ENCODE results near the gene M6PR. TPM values are rescaled to one million over a fixed set of nuclear protein-coding genes. Genes with fewer than 3 reads are reported as not detected.

The M6PR gene
- 100 to 1,000 TPM; 150 to 164 TPM for total RNA-seq

DNA sequence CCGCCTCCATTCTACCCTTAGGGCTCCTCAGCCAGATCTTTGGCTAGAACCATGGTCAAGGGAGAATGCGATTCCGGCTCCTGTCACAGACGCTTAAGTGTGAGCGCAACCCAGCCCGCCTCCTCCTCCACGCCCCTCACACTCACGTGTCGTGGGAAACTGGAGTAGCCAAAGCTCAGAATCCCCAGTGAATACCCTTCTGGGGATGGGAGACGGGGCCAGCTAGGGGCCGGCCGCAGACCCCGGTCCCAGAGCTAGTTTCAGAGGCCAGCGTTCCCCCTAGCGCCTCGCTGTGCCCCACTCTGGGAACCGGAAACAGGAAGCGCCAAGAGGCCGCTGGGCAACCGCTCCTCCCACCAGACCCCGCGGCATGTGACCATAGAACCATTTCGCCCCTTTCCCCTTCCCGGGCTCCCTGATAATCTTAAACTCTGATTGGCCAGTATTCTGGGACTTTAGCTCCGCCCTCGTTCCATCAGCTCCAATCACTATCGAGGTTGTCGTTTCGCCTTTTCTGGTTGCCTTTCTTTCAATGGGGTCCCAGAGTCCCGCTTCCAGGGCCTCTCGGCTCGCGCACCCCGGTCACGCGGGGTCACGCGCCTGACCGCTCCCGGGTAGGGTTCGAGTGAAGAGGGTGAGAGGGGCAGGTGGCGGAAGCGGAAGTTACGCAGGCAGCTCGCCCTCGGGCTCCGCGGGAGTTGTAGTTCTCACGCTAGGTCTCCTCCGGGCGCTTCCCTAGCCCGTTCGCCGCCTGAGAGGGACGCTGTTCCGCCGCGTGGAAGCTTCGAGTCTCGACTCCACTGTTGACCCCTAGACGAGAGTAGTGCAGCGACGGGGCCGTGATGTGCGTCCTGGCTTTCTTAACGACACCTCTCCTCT, at the start of gene M6PR:
M6PR (minus strand) TSS at position 304 of the 879 bp plus-strand sequence. CDS start 3,241 bp downstream, outside the sequence.
- Mint-ChIP-seq H3K36me3 (peaks cover 21% of the 10 kb centered on the region), H3K9me3 (peaks cover 9% of the 10 kb centered on the region), H3K4me1 (ENCODE audit: low read depth) (peaks cover 56% of the 10 kb centered on the region), H3K27ac (peak within 1 kb of the TSS; percentile 94), H3K27me3 (no peaks in the 10 kb centered on the region), H3K4me3 (peak within 1 kb of the TSS; percentile 99)
- intact Hi-C loops (cut with micrococcal nuclease) = loop anchor here (1.0 to 5.0 kb wide), 9 partner anchors 35 to 457 kb away; partner anchors contain the start of genes KLRG1, PHC1 and RIMKLB
- peak; percentile 96 for DNase-seq
- POLR2A ChIA-PET = interaction anchor here (0.7 to 3.5 kb wide), 13 partner anchors 9 to 809 kb away, joined by 3 to 12 read pairs (median 5); partner anchors contain the start of gene PHC1
- CTCF ChIA-PET = interaction anchor here (0.6 to 9.1 kb wide), 26 partner anchors 11 to 755 kb away, joined by 3 to 135 read pairs (median 4); partner anchors contain the start of genes KLRG1 and PHC1

DNA sequence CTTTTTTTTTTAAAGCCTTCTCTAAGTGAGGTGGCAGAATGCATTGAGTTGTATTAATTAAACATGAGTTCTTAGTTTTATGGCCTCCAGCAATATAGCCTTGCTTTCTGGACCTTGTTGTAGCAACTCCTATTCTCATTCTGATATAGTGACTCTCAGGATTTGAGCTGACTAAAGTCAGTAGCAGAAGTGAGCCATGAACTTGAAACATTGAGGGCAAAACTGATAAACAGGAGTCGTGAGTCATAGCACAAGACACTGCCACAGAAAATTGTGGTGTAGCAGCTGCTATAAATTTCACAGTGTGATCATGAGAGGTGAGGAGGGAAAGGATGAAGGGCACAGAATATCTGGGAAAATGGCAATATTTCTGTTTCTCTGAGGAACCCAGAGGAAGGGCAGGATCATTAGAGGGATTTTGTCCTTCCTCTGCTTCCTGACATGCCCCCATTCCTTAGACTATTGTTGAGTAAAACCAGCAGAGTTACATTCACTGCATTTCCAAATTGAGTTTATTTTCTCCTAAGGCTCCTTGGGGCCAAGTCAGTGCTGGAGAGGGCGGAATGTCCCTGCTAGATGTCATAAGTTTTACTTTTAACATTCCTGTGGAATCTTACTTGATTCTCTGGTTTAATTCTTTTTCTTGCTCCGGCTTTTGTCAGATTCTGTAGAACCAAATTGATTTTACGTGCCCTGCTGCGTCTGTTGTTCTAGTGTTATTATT, 47.4 kb upstream of the M6PR start:
- POLR2A ChIA-PET = interaction anchor here (0.8 to 2.3 kb wide), 5 partner anchors 9 to 50 kb away, joined by 3 to 11 read pairs (median 5); partner anchors contain the start of gene M6PR
- no peak overlapping the region for H3K4me3 Mint-ChIP-seq
- no peaks in the 10 kb centered on the region for H3K27me3 Mint-ChIP-seq
- intact Hi-C loops (cut with micrococcal nuclease) = loop anchor here (1.0 to 10.0 kb wide), 6 partner anchors 10 to 352 kb away; no protein-coding TSS in a partner anchor
- peaks cover 70% of the 10 kb centered on the region for H3K4me1 Mint-ChIP-seq (ENCODE audit: low read depth)
- H3K9me3 Mint-ChIP-seq = no peaks in the 10 kb centered on the region
- peaks cover 11% of the 10 kb centered on the region for H3K36me3 Mint-ChIP-seq
- no peak overlapping the region for H3K27ac Mint-ChIP-seq
- CTCF ChIA-PET = interaction anchor here (0.6 to 1.9 kb wide), 4 partner anchors 9 to 672 kb away, joined by 3 to 11 read pairs (median 4); partner anchors contain the start of gene M6PR
- DNase-seq = peak; percentile 58

DNA sequence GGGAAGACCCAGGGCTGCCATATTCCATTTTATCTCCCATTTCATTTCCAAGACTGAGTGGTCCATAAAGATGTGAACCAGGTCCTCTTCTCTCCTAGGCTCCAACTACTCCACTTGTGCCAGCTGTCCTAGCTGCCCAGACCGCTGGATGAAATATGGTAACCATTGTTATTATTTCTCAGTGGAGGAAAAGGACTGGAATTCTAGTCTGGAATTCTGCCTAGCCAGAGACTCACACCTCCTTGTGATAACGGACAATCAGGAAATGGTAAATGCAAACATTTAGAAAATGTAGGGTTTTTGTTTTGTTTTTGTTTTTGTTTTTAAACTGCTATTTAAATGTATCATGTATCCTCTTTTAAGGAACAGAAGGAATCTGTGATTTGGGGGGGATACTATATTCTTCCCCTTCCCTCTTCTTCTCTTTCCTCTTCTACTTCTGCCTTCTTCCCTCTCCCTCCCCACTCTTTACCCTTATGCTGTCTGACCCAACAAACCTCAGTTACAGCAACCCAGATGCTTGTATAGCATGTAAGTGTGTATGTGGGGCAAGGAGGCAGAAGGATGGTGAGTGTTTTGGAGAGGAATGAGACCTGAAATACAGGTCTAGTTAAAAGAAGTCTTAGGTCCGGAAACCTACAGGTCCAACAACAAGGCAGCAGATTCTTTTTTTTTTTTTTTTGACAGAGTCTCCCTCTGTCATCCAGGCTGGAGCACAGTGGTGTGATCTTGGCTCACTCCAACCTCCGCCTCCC, 45.8 kb upstream of the M6PR start:
- ChIA-PET POLR2A (interaction anchor here (2.3 kb wide), 1 partner anchor 15 kb away, joined by 11 read pairs; no protein-coding TSS in a partner anchor), CTCF (interaction anchor here (1.9 kb wide), 1 partner anchor 45 kb away, joined by 11 read pairs; the partner anchor contains the start of gene M6PR)
- Mint-ChIP-seq H3K27me3 (no peaks in the 10 kb centered on the region), H3K27ac (peak overlapping the region; percentile 21), H3K4me1 (ENCODE audit: low read depth) (peaks cover 62% of the 10 kb centered on the region), H3K9me3 (no peaks in the 10 kb centered on the region), H3K4me3 (no peak overlapping the region), H3K36me3 (peaks cover 9% of the 10 kb centered on the region)
- no peak for DNase-seq
- intact Hi-C loops (cut with micrococcal nuclease) = loop anchor here (10.0 kb wide), 1 partner anchor 250 kb away; no protein-coding TSS in a partner anchor

DNA sequence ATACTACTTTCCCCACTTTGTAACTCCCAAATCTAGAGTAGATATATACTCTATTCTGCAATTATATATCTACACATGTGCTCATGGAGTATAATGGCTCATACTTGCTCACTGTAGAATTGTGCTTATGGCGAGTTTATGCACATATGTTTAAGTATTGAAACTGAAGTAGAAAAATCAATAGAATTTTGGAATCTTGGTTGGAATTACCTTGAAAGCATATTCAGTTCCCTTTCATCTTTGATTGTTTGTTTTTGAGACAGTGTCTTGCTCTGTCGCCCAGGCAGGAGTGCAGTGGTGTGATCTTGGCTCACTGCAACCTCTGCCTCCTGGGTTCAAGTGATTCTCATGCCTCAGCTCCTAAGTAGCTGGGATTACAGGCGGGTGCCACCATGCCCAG, 44.4 kb upstream of the M6PR start:
- H3K4me1 Mint-ChIP-seq (ENCODE audit: low read depth) = peaks cover 65% of the 10 kb centered on the region
- no peak for DNase-seq
- intact Hi-C loops (cut with micrococcal nuclease) = loop anchor here (10.0 kb wide), 1 partner anchor 251 kb away; no protein-coding TSS in a partner anchor
- H3K4me3 Mint-ChIP-seq = peak overlapping the region; percentile 60
- peaks cover 3% of the 10 kb centered on the region for H3K36me3 Mint-ChIP-seq
- H3K27me3 Mint-ChIP-seq = no peaks in the 10 kb centered on the region
- CTCF ChIA-PET = interaction anchor here (6.9 kb wide), 1 partner anchor 43 kb away, joined by 40 read pairs; the partner anchor contains the start of gene M6PR
- peak overlapping the region; percentile 54 for H3K27ac Mint-ChIP-seq
- POLR2A ChIA-PET = interaction anchor here (2.5 kb wide), 1 partner anchor 44 kb away, joined by 8 read pairs; the partner anchor contains the start of gene M6PR
- no peaks in the 10 kb centered on the region for H3K9me3 Mint-ChIP-seq

DNA sequence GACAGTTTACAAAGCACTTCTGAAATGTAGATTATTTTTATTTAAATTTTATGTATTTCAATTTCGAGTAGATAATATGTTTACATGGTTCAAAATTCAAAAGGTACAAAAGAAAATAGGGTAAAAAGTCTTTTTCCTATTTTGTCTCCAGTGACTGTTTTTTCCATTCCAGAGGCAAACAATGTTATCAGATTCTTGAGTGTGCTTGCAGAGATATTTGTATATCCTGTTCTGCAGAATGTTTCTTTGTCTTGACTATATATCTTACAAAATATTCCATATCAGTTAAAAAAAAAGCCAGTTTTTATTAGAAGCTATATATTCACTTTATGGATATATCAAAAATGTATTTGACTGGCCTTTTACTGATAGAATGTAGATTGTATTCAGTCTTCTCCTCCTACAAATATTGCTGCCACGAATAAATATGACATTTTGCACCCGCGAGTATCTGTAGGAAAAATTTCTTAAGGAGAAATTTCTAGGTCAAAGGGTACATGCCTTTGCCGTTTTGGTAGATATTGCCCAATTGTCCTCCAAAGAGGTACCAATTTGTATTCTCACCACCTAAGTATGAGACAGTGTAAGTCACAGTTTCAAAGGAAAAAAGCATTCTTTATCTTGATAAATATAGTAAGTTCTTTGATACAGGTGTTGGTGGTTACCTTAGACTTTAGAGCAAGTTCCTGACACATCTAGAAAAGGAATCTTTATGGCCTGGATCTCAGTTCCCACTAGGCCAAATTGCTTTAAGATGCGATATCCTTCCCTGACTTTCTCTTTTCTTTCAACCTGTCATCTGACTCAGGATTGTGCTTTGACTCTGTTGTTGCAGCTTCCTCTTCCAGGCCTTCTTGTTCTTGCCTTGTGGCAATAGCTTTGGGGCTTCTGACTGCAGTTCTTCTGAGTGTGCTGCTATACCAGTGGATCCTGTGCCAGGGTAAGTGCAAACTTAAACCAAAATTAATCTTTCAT, 42.2 kb upstream of the M6PR start:
- peak; percentile 19 for DNase-seq
- Mint-ChIP-seq H3K4me3 (peak overlapping the region; percentile 63), H3K4me1 (ENCODE audit: low read depth) (peaks cover 73% of the 10 kb centered on the region), H3K9me3 (no peaks in the 10 kb centered on the region), H3K27ac (peak overlapping the region; percentile 78), H3K36me3 (peaks cover 3% of the 10 kb centered on the region), H3K27me3 (no peaks in the 10 kb centered on the region)
- ChIA-PET POLR2A (interaction anchor here (0.8 to 2.5 kb wide), 2 partner anchors 36 to 41 kb away, joined by 3 to 8 read pairs; partner anchors contain the start of gene M6PR), CTCF (interaction anchor here (1.1 to 6.9 kb wide), 3 partner anchors 9 to 57 kb away, joined by 3 to 40 read pairs (median 5); partner anchors contain the start of gene M6PR)
- intact Hi-C loops (cut with micrococcal nuclease) = loop anchor here (1.0 to 10.0 kb wide), 2 partner anchors 34 to 253 kb away; no protein-coding TSS in a partner anchor

DNA sequence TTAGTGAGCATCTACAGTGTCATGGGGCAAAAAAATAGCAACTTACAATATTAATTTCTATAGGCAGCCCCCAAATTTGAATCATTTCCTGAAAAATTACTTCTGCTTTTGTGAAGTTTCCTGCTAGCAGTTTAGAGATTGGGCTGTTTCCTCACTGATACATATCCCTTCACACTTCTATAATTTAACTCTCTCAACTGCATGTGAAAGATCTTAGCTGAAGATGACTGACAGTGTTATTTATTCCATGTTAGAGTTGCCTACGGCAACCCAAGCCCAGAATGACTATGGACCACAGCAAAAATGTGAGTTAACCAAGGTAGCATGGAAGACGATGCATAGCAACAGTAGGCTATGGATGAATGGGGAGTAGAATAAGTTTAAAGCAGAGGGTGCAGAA, 40.0 kb upstream of the M6PR start, which contains the start of gene KLRG1:
KLRG1 (plus strand) TSS at position 134 of the 400 bp plus-strand sequence; CDS start at position 224, 90 bp downstream.
- peak; percentile 51 for DNase-seq
- POLR2A ChIA-PET = interaction anchor here (0.8 kb wide), 1 partner anchor 21 kb away, joined by 4 read pairs; no protein-coding TSS in a partner anchor
- H3K36me3 Mint-ChIP-seq = no peaks in the 10 kb centered on the region
- H3K4me3 Mint-ChIP-seq = peak within 1 kb of the TSS; percentile 64
- CTCF ChIA-PET = interaction anchor here (3.5 to 6.9 kb wide), 2 partner anchors 39 to 49 kb away, joined by 9 to 40 read pairs; partner anchors contain the start of gene M6PR
- intact Hi-C loops (cut with micrococcal nuclease) = loop anchor here (2.0 kb wide), 2 partner anchors 35 to 39 kb away; no protein-coding TSS in a partner anchor
- H3K27ac Mint-ChIP-seq = peak within 1 kb of the TSS; percentile 63
- H3K4me1 Mint-ChIP-seq (ENCODE audit: low read depth) = peaks cover 61% of the 10 kb centered on the region
- H3K27me3 Mint-ChIP-seq = no peaks in the 10 kb centered on the region
- H3K9me3 Mint-ChIP-seq = no peaks in the 10 kb centered on the region

DNA sequence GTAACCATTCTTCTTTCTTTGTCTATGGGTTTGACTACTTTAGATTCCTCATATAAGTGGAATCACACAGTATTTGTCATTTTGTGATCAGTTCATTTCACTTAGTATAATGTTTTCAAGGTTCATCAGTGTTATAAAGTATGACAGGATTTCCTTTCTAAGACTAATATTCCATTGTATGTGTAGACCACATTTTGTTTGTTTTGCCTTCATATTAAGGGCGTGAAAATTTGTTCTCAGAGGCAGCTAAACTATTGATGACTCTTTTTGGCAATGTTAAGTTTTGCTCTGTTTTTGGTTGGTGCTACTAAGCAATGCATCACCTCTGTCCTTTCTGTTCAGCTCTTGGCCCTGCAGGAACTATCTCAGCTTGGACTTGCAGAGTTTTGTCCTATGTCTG, 38.2 kb upstream of the M6PR start:
- peak overlapping the region; percentile 41 for H3K27ac Mint-ChIP-seq
- peaks cover 51% of the 10 kb centered on the region for H3K4me1 Mint-ChIP-seq (ENCODE audit: low read depth)
- no peaks in the 10 kb centered on the region for H3K9me3 Mint-ChIP-seq
- no peaks in the 10 kb centered on the region for H3K36me3 Mint-ChIP-seq
- ChIA-PET CTCF (interaction anchor here (0.6 to 6.9 kb wide), 4 partner anchors 9 to 51 kb away, joined by 3 to 40 read pairs (median 6); partner anchors contain the start of gene M6PR), POLR2A (interaction anchor here (1.0 to 1.4 kb wide), 2 partner anchors 10 to 22 kb away, joined by 4 to 5 read pairs; no protein-coding TSS in a partner anchor)
- no peaks in the 10 kb centered on the region for H3K27me3 Mint-ChIP-seq
- intact Hi-C loops (cut with micrococcal nuclease) = loop anchor here (1.0 to 2.0 kb wide), 4 partner anchors 9 to 37 kb away; no protein-coding TSS in a partner anchor
- no peak for DNase-seq
- no peak overlapping the region for H3K4me3 Mint-ChIP-seq

DNA sequence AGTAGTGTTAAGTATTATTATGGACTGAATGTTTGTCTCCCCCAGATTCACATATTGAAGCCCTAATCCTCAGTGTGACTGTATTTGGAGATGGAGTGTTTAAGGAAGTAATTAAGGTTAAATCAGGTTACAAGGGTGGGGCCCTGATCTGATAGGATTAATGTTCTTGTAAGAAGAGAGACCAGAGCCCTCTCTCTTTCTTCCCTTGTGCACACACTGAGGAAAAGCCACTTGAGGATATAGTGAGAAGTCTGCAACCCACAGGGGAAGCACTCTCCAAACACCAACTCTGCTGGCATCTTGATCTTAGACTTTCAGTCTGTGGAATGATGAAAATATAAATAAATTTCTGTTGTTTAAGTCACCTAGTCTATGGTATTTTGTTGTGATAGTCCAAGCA, 37.7 kb upstream of the M6PR start:
- no peak overlapping the region for H3K27ac Mint-ChIP-seq
- peaks cover 47% of the 10 kb centered on the region for H3K4me1 Mint-ChIP-seq (ENCODE audit: low read depth)
- CTCF ChIA-PET = interaction anchor here (0.6 to 6.9 kb wide), 4 partner anchors 10 to 51 kb away, joined by 3 to 40 read pairs (median 6); partner anchors contain the start of gene M6PR
- POLR2A ChIA-PET = interaction anchor here (1.0 to 1.4 kb wide), 2 partner anchors 10 to 23 kb away, joined by 4 to 5 read pairs; no protein-coding TSS in a partner anchor
- no peak for DNase-seq
- no peaks in the 10 kb centered on the region for H3K27me3 Mint-ChIP-seq
- H3K9me3 Mint-ChIP-seq = no peaks in the 10 kb centered on the region
- no peaks in the 10 kb centered on the region for H3K36me3 Mint-ChIP-seq
- intact Hi-C loops (cut with micrococcal nuclease) = loop anchor here (1.0 kb wide), 2 partner anchors 9 to 33 kb away; no protein-coding TSS in a partner anchor
- H3K4me3 Mint-ChIP-seq = no peak overlapping the region

DNA sequence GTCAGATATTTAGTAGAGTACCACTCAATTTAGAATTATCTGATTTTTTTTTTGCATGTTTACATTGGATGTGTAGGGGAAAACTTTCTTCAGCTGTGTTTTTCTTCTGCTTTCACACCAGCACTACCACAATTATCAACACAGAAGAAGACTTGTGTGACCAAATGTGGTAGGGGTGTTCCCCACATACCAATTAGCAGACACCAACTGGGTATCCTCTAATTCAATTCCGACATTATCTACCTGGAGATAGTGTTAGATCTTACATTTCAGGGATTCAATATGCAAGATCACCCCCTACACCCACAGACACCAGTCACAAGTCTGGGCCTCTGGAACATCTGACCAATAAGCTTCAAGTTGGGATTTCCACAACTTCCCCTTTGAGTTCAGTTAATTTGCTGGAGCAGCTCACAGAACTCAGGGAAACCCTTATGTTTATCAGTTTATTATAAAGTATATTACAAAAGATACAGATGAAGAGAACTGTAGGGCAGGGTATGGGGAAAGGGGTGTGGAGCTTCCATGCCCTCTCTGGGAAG, 35.8 kb upstream of the M6PR start:
- H3K27ac Mint-ChIP-seq = no peak overlapping the region
- H3K4me1 Mint-ChIP-seq (ENCODE audit: low read depth) = peaks cover 41% of the 10 kb centered on the region
- peaks cover 4% of the 10 kb centered on the region for H3K36me3 Mint-ChIP-seq
- ChIA-PET CTCF (interaction anchor here (0.9 to 1.6 kb wide), 3 partner anchors 32 to 65 kb away, joined by 3 to 5 read pairs (median 3); no protein-coding TSS in a partner anchor), POLR2A (no interaction called here)
- no peak overlapping the region for H3K4me3 Mint-ChIP-seq
- peaks cover 7% of the 10 kb centered on the region for H3K9me3 Mint-ChIP-seq
- intact Hi-C loops (cut with micrococcal nuclease) = no loop called here
- no peak for DNase-seq
- no peaks in the 10 kb centered on the region for H3K27me3 Mint-ChIP-seq
